Measurements from ENCODE around the gene PLAC8.

The PLAC8 gene

DNA sequence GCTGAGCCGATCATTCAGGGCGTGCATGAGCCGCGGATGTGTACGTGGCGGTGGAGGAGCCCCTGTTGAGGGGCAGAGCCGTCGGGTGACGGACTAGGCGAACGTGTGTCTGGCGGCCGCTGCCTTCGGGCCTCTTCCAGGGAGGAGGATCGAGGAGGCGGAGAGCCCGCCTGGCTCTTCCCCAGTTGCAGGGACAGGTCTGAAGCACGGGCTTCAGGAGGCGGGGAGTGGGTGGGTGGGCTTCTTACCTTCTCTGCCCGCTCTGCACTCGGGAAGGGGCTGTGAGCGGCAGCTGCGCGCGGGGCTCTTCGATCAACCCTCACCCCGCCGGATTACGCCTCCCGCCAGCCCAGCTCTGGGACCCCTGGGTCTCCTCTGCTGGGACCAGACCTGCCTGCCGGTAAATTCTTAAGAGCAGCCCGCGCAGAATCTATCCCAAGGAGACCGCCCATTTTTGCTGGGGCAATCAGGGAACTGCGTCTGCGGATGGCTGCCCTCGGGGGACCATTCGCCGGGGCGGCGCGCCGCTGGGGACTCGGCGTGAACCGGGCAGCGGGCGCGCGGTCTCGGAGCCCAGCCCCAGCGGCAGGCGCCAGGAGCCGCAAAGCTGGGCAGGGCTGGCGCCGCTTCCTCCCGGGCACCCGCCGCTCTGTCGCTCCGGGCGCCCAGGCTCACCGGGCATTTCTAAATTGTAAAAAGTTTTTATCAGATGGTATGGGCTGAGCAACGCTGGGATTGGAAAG, 4.9 kb downstream of the PLAC8 start:
- TF ChIP-seq, protein P1, sequence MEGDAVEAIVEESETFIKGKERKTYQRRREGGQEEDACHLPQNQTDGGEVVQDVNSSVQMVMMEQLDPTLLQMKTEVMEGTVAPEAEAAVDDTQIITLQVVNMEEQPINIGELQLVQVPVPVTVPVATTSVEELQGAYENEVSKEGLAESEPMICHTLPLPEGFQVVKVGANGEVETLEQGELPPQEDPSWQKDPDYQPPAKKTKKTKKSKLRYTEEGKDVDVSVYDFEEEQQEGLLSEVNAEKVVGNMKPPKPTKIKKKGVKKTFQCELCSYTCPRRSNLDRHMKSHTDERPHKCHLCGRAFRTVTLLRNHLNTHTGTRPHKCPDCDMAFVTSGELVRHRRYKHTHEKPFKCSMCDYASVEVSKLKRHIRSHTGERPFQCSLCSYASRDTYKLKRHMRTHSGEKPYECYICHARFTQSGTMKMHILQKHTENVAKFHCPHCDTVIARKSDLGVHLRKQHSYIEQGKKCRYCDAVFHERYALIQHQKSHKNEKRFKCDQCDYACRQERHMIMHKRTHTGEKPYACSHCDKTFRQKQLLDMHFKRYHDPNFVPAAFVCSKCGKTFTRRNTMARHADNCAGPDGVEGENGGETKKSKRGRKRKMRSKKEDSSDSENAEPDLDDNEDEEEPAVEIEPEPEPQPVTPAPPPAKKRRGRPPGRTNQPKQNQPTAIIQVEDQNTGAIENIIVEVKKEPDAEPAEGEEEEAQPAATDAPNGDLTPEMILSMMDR (IDR thresholded peaks at IDR 0.05; ENCODE audit: low read depth, low read length, missing control alignments) = no peak
- Histone ChIP-seq H3K27ac (no peak overlapping the region), H3K4me3 (ENCODE audit: low read depth, low read length) (peak overlapping the region; percentile 60), H3K27me3 (replicated peaks) (no peaks in the 10 kb centered on the region), H3K36me3 (replicated peaks) (no peaks in the 10 kb centered on the region)
- in situ Hi-C loops (cut with HindIII; ENCODE audit: low pct_ligation_motif_present, low sequenced_read_pairs) = no loop called here
- no peak for DNase-seq

- H3K4me3 ChIP-seq (ENCODE audit: low read depth, low read length) = no peak overlapping the region
- in situ Hi-C loops (cut with HindIII; ENCODE audit: low pct_ligation_motif_present, low sequenced_read_pairs) = no loop called here
- no peaks in the 10 kb centered on the region for H3K27me3 ChIP-seq (replicated peaks)
- TF ChIP-seq, protein P1 (IDR thresholded peaks at IDR 0.05; ENCODE audit: low read depth, low read length, missing control alignments) = no peak
- DNase-seq = no peak
- no peak overlapping the region for H3K27ac ChIP-seq
- H3K36me3 ChIP-seq (replicated peaks) = no peaks in the 10 kb centered on the region
These were observed 6.2 kb downstream of the PLAC8 start for GRCh38 chr4:83108101-83108861.

DNA sequence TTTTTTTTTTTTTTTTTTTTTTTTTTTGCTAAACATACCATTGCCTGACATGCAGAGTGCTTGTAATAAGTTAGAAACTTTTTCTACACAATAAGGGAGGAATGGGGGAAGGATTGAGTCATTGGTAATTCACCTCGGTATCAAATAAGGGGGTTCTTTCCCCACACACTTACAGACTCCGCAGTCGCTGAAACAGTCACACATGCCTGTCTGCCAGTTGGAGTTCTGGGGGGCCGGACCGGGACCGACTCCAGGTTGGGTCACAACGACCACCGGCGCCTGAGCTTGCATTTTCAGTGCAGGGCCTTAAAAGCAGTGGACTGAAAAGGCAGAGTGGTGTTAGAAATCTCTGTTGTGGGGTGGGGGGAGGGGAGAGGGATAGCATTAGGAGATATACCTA, 6.9 kb downstream of the PLAC8 start:
- H3K4me3 ChIP-seq (ENCODE audit: low read depth, low read length) = no peak overlapping the region
- no peaks in the 10 kb centered on the region for H3K36me3 ChIP-seq (replicated peaks)
- in situ Hi-C loops (cut with HindIII; ENCODE audit: low pct_ligation_motif_present, low sequenced_read_pairs) = no loop called here
- TF ChIP-seq, protein P1 (IDR thresholded peaks at IDR 0.05; ENCODE audit: low read depth, low read length, missing control alignments) = no peak
- no peaks in the 10 kb centered on the region for H3K27me3 ChIP-seq (replicated peaks)
- DNase-seq = no peak
- no peak overlapping the region for H3K27ac ChIP-seq

GRCh38 chr4:83104991-83105390, 9.5 kb downstream of the PLAC8 start:
- no peaks in the 10 kb centered on the region for H3K36me3 ChIP-seq (replicated peaks)

DNA sequence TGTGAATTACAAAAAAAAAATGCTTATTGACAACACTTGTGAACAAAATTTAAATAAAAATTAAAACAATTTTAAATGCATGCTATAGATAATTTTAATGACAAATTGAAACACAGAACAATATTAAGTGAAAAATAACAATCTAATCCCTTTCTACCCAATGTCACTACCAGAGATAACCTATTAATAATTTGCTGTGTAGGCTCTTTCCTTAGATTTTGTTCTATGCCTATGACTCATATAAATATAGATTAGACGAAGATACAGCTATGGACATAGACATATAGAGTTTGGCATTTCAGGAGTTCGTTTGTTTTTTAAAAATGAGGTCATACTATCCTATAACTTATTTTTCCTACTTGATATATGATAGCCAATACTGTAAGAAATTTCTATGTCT, 18.1 kb downstream of the PLAC8 start:
- in situ Hi-C loops (cut with HindIII; ENCODE audit: low pct_ligation_motif_present, low sequenced_read_pairs) = no loop called here

More at GRCh38 chr4:83104991-83105390, 9.5 kb downstream of the PLAC8 start:
- TF ChIP-seq, protein P1 (IDR thresholded peaks at IDR 0.05; ENCODE audit: low read depth, low read length, missing control alignments) = no peak
- no peak overlapping the region for H3K27ac ChIP-seq
- no peaks in the 10 kb centered on the region for H3K27me3 ChIP-seq (replicated peaks)
- DNase-seq = no peak
- no peak overlapping the region for H3K4me3 ChIP-seq (ENCODE audit: low read depth, low read length)
- in situ Hi-C loops (cut with HindIII; ENCODE audit: low pct_ligation_motif_present, low sequenced_read_pairs) = no loop called here

More for the DNA sequence above, 18.1 kb downstream of the PLAC8 start:
- Histone ChIP-seq H3K4me3 (ENCODE audit: low read depth, low read length) (no peak overlapping the region), H3K27me3 (replicated peaks) (no peaks in the 10 kb centered on the region), H3K36me3 (replicated peaks) (no peaks in the 10 kb centered on the region), H3K27ac (no peak overlapping the region)
- TF ChIP-seq, protein P1 (IDR thresholded peaks at IDR 0.05; ENCODE audit: low read depth, low read length, missing control alignments) = no peak
- no peak for DNase-seq

All from brain microvascular endothelial cell (primary cell).